Measurements from ENCODE around the gene DUSP9. TPM values are rescaled to one million over a fixed set of nuclear protein-coding genes. Genes with fewer than 3 reads are reported as not detected.

Gene DUSP9
- total RNA-seq, 1 experiment from 2014 or later = 2.4 TPM

- no peak overlapping the region for H2BK15ac ChIP-seq (ENCODE audit: low read depth, low read length)
- no peaks in the 10 kb centered on the region for H3K79me2 ChIP-seq (ENCODE audit: insufficient read depth, low read length)
- TF ChIP-seq, protein P1, sequence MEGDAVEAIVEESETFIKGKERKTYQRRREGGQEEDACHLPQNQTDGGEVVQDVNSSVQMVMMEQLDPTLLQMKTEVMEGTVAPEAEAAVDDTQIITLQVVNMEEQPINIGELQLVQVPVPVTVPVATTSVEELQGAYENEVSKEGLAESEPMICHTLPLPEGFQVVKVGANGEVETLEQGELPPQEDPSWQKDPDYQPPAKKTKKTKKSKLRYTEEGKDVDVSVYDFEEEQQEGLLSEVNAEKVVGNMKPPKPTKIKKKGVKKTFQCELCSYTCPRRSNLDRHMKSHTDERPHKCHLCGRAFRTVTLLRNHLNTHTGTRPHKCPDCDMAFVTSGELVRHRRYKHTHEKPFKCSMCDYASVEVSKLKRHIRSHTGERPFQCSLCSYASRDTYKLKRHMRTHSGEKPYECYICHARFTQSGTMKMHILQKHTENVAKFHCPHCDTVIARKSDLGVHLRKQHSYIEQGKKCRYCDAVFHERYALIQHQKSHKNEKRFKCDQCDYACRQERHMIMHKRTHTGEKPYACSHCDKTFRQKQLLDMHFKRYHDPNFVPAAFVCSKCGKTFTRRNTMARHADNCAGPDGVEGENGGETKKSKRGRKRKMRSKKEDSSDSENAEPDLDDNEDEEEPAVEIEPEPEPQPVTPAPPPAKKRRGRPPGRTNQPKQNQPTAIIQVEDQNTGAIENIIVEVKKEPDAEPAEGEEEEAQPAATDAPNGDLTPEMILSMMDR (conservative IDR thresholded peaks at IDR 0.05) = no peak
- no CpG with 5 or more reads among the region's 27 CpGs for WGBS (ENCODE audit: extremely low coverage, insufficient read length, low lambda C conversion rate)
- no peak overlapping the region for H3K9ac ChIP-seq (ENCODE audit: extremely low read depth, insufficient read length, low read length)
- H3K9me3 ChIP-seq (ENCODE audit: control insufficient read depth, low read depth, low read length) = peaks cover 33% of the 10 kb centered on the region
- peaks cover 4 to 7% of the 10 kb centered on the region in 2 experiments; a peak in 3 of 4 replicates for H3K4me1 Mint-ChIP-seq
- no peak overlapping the region; a peak in 1 of 7 replicates for H3K27ac Mint-ChIP-seq
- no peak overlapping the region for H3K4me3 Mint-ChIP-seq
- no peak overlapping the region for H3K56ac ChIP-seq (ENCODE audit: insufficient read length, low read depth, low read length)
- H4K91ac ChIP-seq (ENCODE audit: insufficient read length, low read depth, low read length) = no peak overlapping the region
- peaks cover 35% of the 10 kb centered on the region for H3K27me3 Mint-ChIP-seq (ENCODE audit: low read depth)
- no peak overlapping the region for H2BK12ac ChIP-seq (ENCODE audit: insufficient read length, low read depth, low read length)
- H3T11ph ChIP-seq (ENCODE audit: low read length) = no peak overlapping the region
- no peaks in the 10 kb centered on the region for H3K23me2 ChIP-seq (ENCODE audit: insufficient read length, low read depth, low read length, poor library complexity, severe bottlenecking)
- no peak overlapping the region for H3K4me2 ChIP-seq (ENCODE audit: insufficient read depth, insufficient read length, low read length)
- no peak overlapping the region for H2BK20ac ChIP-seq (ENCODE audit: low read depth, low read length, poor library complexity, severe bottlenecking)
- no peak overlapping the region for H4K8ac ChIP-seq (replicated peaks; ENCODE audit: insufficient read length, low read depth, low read length)
- H3K18ac ChIP-seq (ENCODE audit: insufficient read length, low read depth, low read length) = no peak overlapping the region
- H2BK120ac ChIP-seq (ENCODE audit: low read depth, low read length, poor library complexity, severe bottlenecking) = no peak overlapping the region
- H3K4ac ChIP-seq (ENCODE audit: low read depth, low read length) = no peak overlapping the region
- no peak overlapping the region for H2BK5ac ChIP-seq (ENCODE audit: insufficient read length, low read length)
- peaks cover 5% of the 10 kb centered on the region; the same call in 1 of the 2 replicates for H3K27me3 ChIP-seq (ENCODE audit: insufficient read depth, low read length)
- no peak overlapping the region for H2AK5ac ChIP-seq (ENCODE audit: insufficient read length, low read length)
- no peak for DNase-seq
- H3K36me3 Mint-ChIP-seq (ENCODE audit: insufficient read depth in 1 of 3, low read depth in 3 of 3) = peaks cover 0 to 11% (median 2%) of the 10 kb centered on the region in 3 experiments; a peak in 4 of 7 replicates
- H3K23ac ChIP-seq (ENCODE audit: insufficient read length, low read depth, low read length) = no peak overlapping the region
- H3K14ac ChIP-seq (ENCODE audit: insufficient read depth, low read length) = no peak overlapping the region
- H3K4me1 ChIP-seq (ENCODE audit: insufficient read depth, low read length) = no peaks in the 10 kb centered on the region
- no peak overlapping the region for H4K5ac ChIP-seq (ENCODE audit: insufficient read length, low read depth, low read length)
- H3K27ac ChIP-seq (ENCODE audit: insufficient read length, low read depth, low read length) = no peak overlapping the region
- no peaks in the 10 kb centered on the region for H3K79me1 ChIP-seq (ENCODE audit: insufficient read depth, low read depth, low read length, poor library complexity, severe bottlenecking)
- peaks cover 2% of the 10 kb centered on the region for H4K20me1 ChIP-seq (ENCODE audit: control insufficient read depth, insufficient read depth, insufficient read length)
- H3K9me3 Mint-ChIP-seq = peaks cover 42 to 76% of the 10 kb centered on the region in 2 experiments
- H2AFZ ChIP-seq (ENCODE audit: low read length) = no peak overlapping the region
Observed at GRCh38 chrX:153637121-153638040, 9.6 kb upstream of the DUSP9 start.
